ENCODE measurements around the gene GRM8.

GRCh38 chr7:126727930-126728391 lies 524.8 kb downstream of the GRM8 start:
- TF ChIP-seq CTCF (IDR thresholded peaks at IDR 0.05) (no peak), POLR2A (IDR thresholded peaks at IDR 0.05; ENCODE audit: low read depth) (no peak)
